ES-I3 (cell line): ENCODE measurements around the gene ZNF521.

Experiments
- H3K36me3 ChIP-seq: 2 replicates; pipeline ENCODE4 v1.6.1; 2013; ENCODE audit warnings: mild to moderate bottlenecking, low read length, control low read depth, moderate library complexity; ENCODE audit not compliant: insufficient read depth
- H3K4me1 ChIP-seq: 2 replicates; pipeline ENCODE4 v1.6.1; 2013; ENCODE audit warnings: mild to moderate bottlenecking, control low read depth, low read length; ENCODE audit not compliant: insufficient read depth
- H3K9ac ChIP-seq: 2 replicates; pipeline ENCODE4 v1.6.1; 2013; ENCODE audit warnings: low read depth, mild to moderate bottlenecking, low read length, moderate library complexity
- H3K9me3 ChIP-seq: 2 replicates; pipeline ENCODE4 v1.6.1; 2013; ENCODE audit warnings: mild to moderate bottlenecking, low read length, moderate library complexity; ENCODE audit not compliant: control insufficient read depth, insufficient read depth

Gene ZNF521

GRCh38 chr18:25289001-25289631 is 62.9 kb downstream of the ZNF521 start:
- Histone ChIP-seq H3K9me3 (no peaks in the 10 kb centered on the region), H3K9ac (no peak overlapping the region), H3K36me3 (no peaks in the 10 kb centered on the region), H3K4me1 (no peaks in the 10 kb centered on the region; the same call in 1 of the 2 replicates)

- no peak overlapping the region for H3K9ac ChIP-seq
Measured at GRCh38 chr18:25288340-25288938, 63.5 kb downstream of the ZNF521 start.

GRCh38 chr18:25287106-25287505 is 64.9 kb downstream of the ZNF521 start:
- H3K36me3 ChIP-seq: no peaks in the 10 kb centered on the region
- H3K9me3 ChIP-seq: no peaks in the 10 kb centered on the region
- H3K4me1 ChIP-seq: peaks cover 11% of the 10 kb centered on the region; the same call in 1 of the 2 replicates
- no peak overlapping the region for H3K9ac ChIP-seq

More at GRCh38 chr18:25288340-25288938, 63.5 kb downstream of the ZNF521 start:
- no peaks in the 10 kb centered on the region for H3K36me3 ChIP-seq
- no peaks in the 10 kb centered on the region; the same call in 1 of the 2 replicates for H3K4me1 ChIP-seq
- H3K9me3 ChIP-seq: no peaks in the 10 kb centered on the region

GRCh38 chr18:25284861-25285550 is 67.0 kb downstream of the ZNF521 start:
- H3K4me1 ChIP-seq: peaks cover 11% of the 10 kb centered on the region; the same call in 1 of the 2 replicates
- H3K9ac ChIP-seq: no peak overlapping the region
- no peaks in the 10 kb centered on the region for H3K9me3 ChIP-seq
- H3K36me3 ChIP-seq: no peaks in the 10 kb centered on the region

- H3K9ac ChIP-seq: no peak overlapping the region
Measured at GRCh38 chr18:25284281-25284680, 67.7 kb downstream of the ZNF521 start.

GRCh38 chr18:25283781-25284180 is 68.2 kb downstream of the ZNF521 start:
- Histone ChIP-seq H3K4me1 (peaks cover 11% of the 10 kb centered on the region; the same call in 1 of the 2 replicates), H3K9ac (no peak overlapping the region), H3K36me3 (no peaks in the 10 kb centered on the region), H3K9me3 (no peaks in the 10 kb centered on the region)

More at GRCh38 chr18:25284281-25284680, 67.7 kb downstream of the ZNF521 start:
- Histone ChIP-seq H3K36me3 (no peaks in the 10 kb centered on the region), H3K4me1 (peaks cover 11% of the 10 kb centered on the region; the same call in 1 of the 2 replicates), H3K9me3 (no peaks in the 10 kb centered on the region)

- Histone ChIP-seq H3K4me1 (peaks cover 11% of the 10 kb centered on the region; the same call in 1 of the 2 replicates), H3K9me3 (no peaks in the 10 kb centered on the region), H3K9ac (no peak overlapping the region), H3K36me3 (no peaks in the 10 kb centered on the region)
Measured at GRCh38 chr18:25282896-25283703, 68.9 kb downstream of the ZNF521 start.

GRCh38 chr18:25282282-25282681 is 69.7 kb downstream of the ZNF521 start:
- Histone ChIP-seq H3K36me3 (no peaks in the 10 kb centered on the region), H3K9ac (no peak overlapping the region), H3K4me1 (peaks cover 11% of the 10 kb centered on the region; the same call in 1 of the 2 replicates), H3K9me3 (no peaks in the 10 kb centered on the region)

GRCh38 chr18:25281556-25281955 is 70.4 kb downstream of the ZNF521 start:
- Histone ChIP-seq H3K4me1 (peaks cover 11% of the 10 kb centered on the region; the same call in 1 of the 2 replicates), H3K9me3 (no peaks in the 10 kb centered on the region), H3K9ac (no peak overlapping the region), H3K36me3 (no peaks in the 10 kb centered on the region)

- no peak overlapping the region for H3K9ac ChIP-seq
- no peaks in the 10 kb centered on the region for H3K36me3 ChIP-seq
- H3K9me3 ChIP-seq: no peaks in the 10 kb centered on the region
- peaks cover 11% of the 10 kb centered on the region; the same call in 1 of the 2 replicates for H3K4me1 ChIP-seq
Measured at GRCh38 chr18:25279961-25280360, 72.0 kb downstream of the ZNF521 start.

- H3K36me3 ChIP-seq: no peaks in the 10 kb centered on the region
- H3K9me3 ChIP-seq: no peaks in the 10 kb centered on the region
- H3K4me1 ChIP-seq: peaks cover 11% of the 10 kb centered on the region; the same call in 1 of the 2 replicates
- no peak overlapping the region for H3K9ac ChIP-seq
Measured at GRCh38 chr18:25279556-25279955, 72.4 kb downstream of the ZNF521 start.

GRCh38 chr18:25279133-25279532 is 72.8 kb downstream of the ZNF521 start:
- Histone ChIP-seq H3K9me3 (no peaks in the 10 kb centered on the region), H3K9ac (no peak overlapping the region), H3K4me1 (peaks cover 11% of the 10 kb centered on the region; the same call in 1 of the 2 replicates), H3K36me3 (no peaks in the 10 kb centered on the region)

GRCh38 chr18:25278394-25278793 is 73.6 kb downstream of the ZNF521 start:
- Histone ChIP-seq H3K36me3 (no peaks in the 10 kb centered on the region), H3K9ac (no peak overlapping the region), H3K9me3 (no peaks in the 10 kb centered on the region), H3K4me1 (peaks cover 11% of the 10 kb centered on the region; the same call in 1 of the 2 replicates)

GRCh38 chr18:25275412-25276001 is 76.5 kb downstream of the ZNF521 start:
- Histone ChIP-seq H3K9ac (no peak overlapping the region), H3K36me3 (no peaks in the 10 kb centered on the region), H3K4me1 (no peaks in the 10 kb centered on the region), H3K9me3 (no peaks in the 10 kb centered on the region)
